ENCODE results near the gene FOXA1.

The FOXA1 gene

DNA sequence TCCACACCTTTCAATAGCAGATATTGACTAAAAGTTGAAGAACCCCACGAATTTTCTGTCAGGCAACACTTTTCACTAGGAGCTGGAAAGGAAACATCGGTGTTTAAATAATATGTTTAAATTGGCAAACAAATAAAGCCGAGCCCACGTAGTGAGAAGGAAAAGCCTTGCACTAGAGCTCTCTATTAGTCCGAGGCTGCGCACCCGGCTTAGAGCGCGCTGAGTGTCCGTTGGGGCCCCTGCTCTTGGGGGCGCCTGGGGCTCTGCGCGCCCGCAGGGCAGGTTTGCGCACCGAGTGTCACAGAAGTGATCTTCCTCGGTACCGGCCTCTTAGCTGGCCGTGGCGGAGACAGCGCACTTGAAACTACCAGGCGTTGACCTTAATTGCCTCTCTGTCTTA is 6.8 kb upstream of the FOXA1 start:
- peaks cover 6% of the 10 kb centered on the region for H3K4me1 ChIP-seq (ENCODE audit: control insufficient read depth, insufficient read depth, low read length, unreplicated experiment)
- no peak overlapping the region for H3K4me3 ChIP-seq (ENCODE audit: low read depth, low read length)
- no peak overlapping the region for H2AFZ ChIP-seq (ENCODE audit: low read length, unreplicated experiment)
- no peaks in the 10 kb centered on the region for H3K36me3 ChIP-seq (ENCODE audit: insufficient read depth, low read length)
- H3K27me3 ChIP-seq (ENCODE audit: insufficient read depth, low read length), result peaks cover 100% of the 10 kb centered on the region
- no peak overlapping the region for H3K27ac ChIP-seq (ENCODE audit: low read depth, low read length)
- H3K79me2 ChIP-seq (ENCODE audit: control insufficient read depth, insufficient read depth, low read length, unreplicated experiment), result no peaks in the 10 kb centered on the region

DNA sequence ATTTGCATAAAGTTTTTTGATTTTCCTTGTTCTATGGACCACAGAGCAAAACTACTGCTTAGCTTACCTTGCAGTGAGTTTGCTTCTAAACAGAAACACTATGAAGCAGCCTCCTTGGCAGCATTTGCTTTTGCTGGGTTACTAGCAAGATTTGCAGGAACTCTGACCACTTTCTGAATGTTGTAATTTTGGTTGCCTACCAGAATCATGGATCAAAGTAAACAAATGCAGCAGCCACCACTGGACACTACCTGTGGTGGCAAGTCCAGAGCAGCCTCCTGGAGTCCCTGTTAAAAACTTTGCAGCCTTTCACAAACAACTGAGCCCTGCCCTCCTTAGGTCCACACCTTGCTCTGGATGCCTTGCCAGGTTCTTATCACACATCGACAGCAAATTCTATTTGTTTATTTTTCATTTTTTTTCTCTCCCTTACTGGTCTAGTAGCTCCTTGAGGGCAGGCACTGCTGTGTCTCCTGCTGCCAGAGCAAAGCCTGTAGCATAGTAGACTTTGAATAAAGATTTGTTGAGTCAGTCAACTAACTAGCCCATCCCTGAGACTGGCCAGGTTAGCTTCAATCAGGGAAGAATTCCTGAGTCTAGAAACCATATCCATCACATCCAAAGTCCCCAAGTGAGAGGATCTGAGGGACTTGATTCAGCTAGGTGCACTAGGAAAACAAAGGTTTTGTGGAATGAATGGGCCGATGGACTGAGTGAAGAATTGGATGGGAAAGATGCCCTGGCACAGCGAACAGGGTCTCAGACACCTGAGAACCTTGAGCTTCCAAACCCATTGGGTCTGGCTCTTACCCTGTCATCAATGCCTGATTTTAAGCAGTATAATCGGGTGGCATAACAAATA is 6.1 kb upstream of the FOXA1 start:
- H3K27ac ChIP-seq (ENCODE audit: low read depth, low read length), result no peak overlapping the region
- no peaks in the 10 kb centered on the region for H3K79me2 ChIP-seq (ENCODE audit: control insufficient read depth, insufficient read depth, low read length, unreplicated experiment)
- no peak overlapping the region for H2AFZ ChIP-seq (ENCODE audit: low read length, unreplicated experiment)
- H3K36me3 ChIP-seq (ENCODE audit: insufficient read depth, low read length), result no peaks in the 10 kb centered on the region
- no peak overlapping the region for H3K4me3 ChIP-seq (ENCODE audit: low read depth, low read length)
- peaks cover 100% of the 10 kb centered on the region for H3K27me3 ChIP-seq (ENCODE audit: insufficient read depth, low read length)
- peaks cover 6% of the 10 kb centered on the region for H3K4me1 ChIP-seq (ENCODE audit: control insufficient read depth, insufficient read depth, low read length, unreplicated experiment)

DNA sequence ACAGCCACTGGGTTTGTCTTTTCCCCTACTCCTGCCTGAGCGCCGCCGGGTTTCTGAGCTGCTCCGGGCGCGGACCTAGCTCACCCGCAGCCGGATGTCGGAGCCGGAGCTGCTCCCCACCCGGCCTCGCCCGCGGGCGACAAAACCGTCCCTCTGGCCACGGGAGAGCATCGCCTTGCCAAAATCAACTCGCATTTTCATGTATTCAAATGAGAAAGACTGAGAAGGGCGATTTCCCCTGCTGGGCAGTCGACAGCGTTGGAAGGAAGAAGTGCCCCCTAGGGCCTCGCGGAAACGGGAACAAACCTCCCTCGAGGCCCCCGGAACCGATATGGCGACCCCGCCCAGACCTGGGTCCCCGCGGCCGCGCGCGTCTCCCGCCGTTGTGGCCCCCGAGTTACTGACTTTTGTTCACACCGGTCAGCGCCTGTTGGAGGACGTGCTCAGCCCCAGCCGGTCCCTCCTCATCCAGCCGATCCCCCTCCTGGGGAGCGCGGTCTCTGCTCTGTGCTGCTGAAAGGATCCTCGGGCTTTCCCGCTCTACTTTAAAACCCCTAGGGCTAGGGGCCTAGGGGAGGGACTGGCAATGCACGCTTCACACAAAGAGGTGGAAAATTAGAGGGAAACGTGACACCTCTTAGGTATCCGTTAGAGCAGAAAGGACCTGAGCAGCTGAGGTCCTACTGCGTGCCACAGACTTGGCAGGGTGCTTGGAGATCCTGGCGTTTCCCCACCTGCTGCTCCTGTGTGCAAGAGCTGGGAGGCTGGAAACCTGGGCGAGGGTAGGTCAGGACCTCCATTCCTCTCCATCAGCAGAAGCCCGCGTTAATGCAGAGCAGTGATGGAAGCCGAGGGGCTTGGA is 4.7 kb upstream of the FOXA1 start:
- Histone ChIP-seq H3K4me1 (ENCODE audit: control insufficient read depth, insufficient read depth, low read length, unreplicated experiment) (peaks cover 6% of the 10 kb centered on the region), H2AFZ (ENCODE audit: low read length, unreplicated experiment) (no peak overlapping the region), H3K27ac (ENCODE audit: low read depth, low read length) (no peak overlapping the region), H3K27me3 (ENCODE audit: insufficient read depth, low read length) (peaks cover 96% of the 10 kb centered on the region), H3K4me3 (ENCODE audit: low read depth, low read length) (peak overlapping the region; percentile 67), H3K36me3 (ENCODE audit: insufficient read depth, low read length) (no peaks in the 10 kb centered on the region), H3K79me2 (ENCODE audit: control insufficient read depth, insufficient read depth, low read length, unreplicated experiment) (no peaks in the 10 kb centered on the region)

DNA sequence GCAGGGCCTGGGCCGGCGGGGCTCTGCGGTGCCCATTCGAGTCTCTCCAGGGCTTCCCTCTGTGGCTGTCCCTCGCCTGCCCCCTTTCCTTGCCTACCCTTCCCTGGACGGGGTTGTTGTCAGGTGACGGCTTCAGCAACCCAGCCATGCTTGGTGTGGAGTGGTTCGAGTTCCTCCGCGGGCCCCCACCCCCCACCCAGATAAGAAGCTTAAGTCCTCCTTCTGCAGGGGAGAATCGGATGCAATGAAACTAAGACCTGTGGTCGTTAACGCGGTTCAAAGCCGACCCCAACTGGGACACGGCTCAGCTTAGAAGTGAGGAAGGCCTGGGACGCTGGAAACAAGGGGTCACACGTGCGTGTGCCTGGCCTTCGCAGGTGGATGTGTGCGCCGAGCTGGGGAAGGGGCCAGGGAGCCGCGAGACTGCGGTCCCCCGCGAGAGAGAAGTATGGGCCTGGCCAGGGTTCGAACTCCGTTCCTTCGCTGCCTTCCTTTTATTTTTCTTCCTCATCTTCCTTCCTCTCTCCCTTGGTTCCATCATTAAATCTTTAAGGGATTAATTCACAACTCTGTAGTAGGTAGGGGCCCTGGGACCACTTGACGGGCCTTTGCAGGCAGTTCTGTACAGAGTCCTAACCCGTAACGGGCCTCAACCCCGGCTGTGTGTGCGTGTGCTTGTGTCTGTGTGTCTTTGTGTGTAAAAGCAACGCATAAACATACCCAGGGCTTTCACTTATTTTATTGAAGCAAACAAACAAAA is 3.9 kb upstream of the FOXA1 start:
- peak overlapping the region; percentile 67 for H3K4me3 ChIP-seq (ENCODE audit: low read depth, low read length)
- no peaks in the 10 kb centered on the region for H3K79me2 ChIP-seq (ENCODE audit: control insufficient read depth, insufficient read depth, low read length, unreplicated experiment)
- no peaks in the 10 kb centered on the region for H3K36me3 ChIP-seq (ENCODE audit: insufficient read depth, low read length)
- no peak overlapping the region for H3K27ac ChIP-seq (ENCODE audit: low read depth, low read length)
- no peak overlapping the region for H2AFZ ChIP-seq (ENCODE audit: low read length, unreplicated experiment)
- H3K27me3 ChIP-seq (ENCODE audit: insufficient read depth, low read length), result peaks cover 89% of the 10 kb centered on the region
- peaks cover 6% of the 10 kb centered on the region for H3K4me1 ChIP-seq (ENCODE audit: control insufficient read depth, insufficient read depth, low read length, unreplicated experiment)

DNA sequence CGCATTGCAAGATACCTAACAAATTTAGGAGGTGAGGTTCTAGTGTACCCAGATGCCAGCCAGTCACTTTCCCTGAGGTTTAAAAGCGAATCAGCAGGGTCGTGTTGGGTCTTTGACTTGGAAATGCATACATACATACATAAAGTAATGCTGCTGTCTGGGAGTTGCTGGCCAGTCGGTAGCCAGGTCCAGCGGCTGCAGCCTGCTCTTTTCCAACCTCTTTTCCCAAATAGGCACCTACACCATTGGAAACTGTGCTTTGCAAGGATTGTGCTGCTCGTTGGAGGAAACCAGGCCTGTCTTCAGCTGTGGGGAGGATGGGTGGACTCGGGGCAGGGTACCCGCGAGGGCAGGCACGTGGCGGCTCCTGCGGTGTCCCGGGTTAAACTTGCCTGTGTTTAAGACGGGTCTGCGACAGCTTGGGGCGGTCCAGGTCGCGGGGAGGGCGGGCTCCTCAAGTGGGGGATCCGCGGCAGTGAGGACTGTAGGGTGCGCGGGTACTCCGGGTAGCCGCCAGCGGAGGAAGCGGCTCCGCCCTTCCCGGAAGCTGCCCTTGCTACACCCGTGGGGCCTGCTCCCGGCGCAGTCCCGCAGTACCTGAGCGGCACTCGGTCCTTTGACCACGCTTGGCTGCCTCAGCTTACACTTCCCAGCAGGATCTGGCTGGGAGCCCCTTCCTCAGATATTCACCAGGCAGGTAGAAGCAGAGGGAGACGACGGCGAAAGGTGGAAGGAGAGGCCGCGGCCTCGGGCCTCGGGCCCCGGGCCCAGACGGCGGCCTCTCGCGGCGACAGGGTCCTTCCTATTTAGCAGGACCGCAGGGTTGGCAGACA is 3.1 kb upstream of the FOXA1 start:
- Histone ChIP-seq H3K4me1 (ENCODE audit: control insufficient read depth, insufficient read depth, low read length, unreplicated experiment) (peaks cover 6% of the 10 kb centered on the region), H2AFZ (ENCODE audit: low read length, unreplicated experiment) (peak overlapping the region; percentile 17), H3K36me3 (ENCODE audit: insufficient read depth, low read length) (no peaks in the 10 kb centered on the region), H3K27ac (ENCODE audit: low read depth, low read length) (no peak overlapping the region), H3K4me3 (ENCODE audit: low read depth, low read length) (peak overlapping the region; percentile 36), H3K27me3 (ENCODE audit: insufficient read depth, low read length) (peaks cover 89% of the 10 kb centered on the region), H3K79me2 (ENCODE audit: control insufficient read depth, insufficient read depth, low read length, unreplicated experiment) (no peaks in the 10 kb centered on the region)

DNA sequence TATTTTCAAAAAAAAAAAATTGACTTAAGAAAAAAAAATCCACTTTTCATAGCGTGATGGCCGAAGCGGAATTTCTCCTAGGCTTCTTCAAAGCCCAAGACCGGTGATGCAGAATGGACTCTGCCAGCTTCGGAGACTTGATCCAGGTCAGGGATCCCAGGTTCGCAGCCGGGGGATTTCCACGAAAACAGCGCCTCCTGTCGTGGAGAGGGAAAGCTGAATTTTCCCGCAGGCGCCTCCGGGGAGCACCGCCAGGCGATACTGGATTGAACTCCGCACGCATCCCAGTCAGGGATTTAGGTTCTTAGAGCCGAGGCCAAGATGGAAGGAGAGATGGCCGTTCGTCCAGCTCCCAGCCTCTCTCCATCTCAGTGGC is 2.5 kb upstream of the FOXA1 start:
- H2AFZ ChIP-seq (ENCODE audit: low read length, unreplicated experiment), result peak overlapping the region; percentile 17
- H3K27me3 ChIP-seq (ENCODE audit: insufficient read depth, low read length), result peaks cover 89% of the 10 kb centered on the region
- H3K4me3 ChIP-seq (ENCODE audit: low read depth, low read length), result peak overlapping the region; percentile 36; the same call in 1 of the 2 replicates
- no peaks in the 10 kb centered on the region for H3K36me3 ChIP-seq (ENCODE audit: insufficient read depth, low read length)
- no peak overlapping the region for H3K27ac ChIP-seq (ENCODE audit: low read depth, low read length)
- H3K79me2 ChIP-seq (ENCODE audit: control insufficient read depth, insufficient read depth, low read length, unreplicated experiment), result no peaks in the 10 kb centered on the region
- H3K4me1 ChIP-seq (ENCODE audit: control insufficient read depth, insufficient read depth, low read length, unreplicated experiment), result peaks cover 6% of the 10 kb centered on the region

DNA sequence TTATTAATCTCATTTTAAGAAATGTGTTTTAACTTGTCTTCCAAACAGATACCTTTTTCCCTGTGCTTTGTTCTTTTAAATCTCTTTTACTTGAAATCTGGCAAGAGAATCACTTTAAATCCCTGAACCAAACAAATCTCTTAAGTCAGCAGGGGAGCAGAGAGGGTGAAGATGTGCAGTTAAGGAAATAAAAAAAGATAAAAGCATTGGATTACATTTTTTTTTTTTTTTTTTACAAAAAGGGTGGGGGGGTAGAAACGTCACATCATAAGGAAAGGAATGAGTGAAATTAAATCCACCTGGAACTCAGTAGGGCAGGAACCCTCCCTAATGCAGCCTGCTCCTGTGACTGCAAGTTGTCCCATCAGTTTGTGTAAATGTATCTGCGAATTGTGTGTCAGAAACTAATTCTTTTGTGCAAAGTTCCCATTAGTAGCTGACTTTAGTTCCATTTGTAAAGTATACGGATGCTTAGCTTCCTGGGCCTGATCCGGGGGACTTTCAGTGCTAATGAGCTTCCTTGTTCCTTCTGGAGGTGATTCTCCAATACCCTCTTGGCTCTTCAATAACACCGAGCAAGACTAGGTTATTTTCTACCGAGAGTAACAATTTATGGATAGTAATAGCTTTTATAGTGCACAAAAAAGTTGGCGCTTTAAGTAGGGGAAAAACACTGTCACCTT is 1.9 kb upstream of the FOXA1 start:
- Histone ChIP-seq H3K4me3 (ENCODE audit: low read depth, low read length) (no peak overlapping the region), H2AFZ (ENCODE audit: low read length, unreplicated experiment) (no peak overlapping the region), H3K27ac (ENCODE audit: low read depth, low read length) (no peak overlapping the region), H3K79me2 (ENCODE audit: control insufficient read depth, insufficient read depth, low read length, unreplicated experiment) (no peaks in the 10 kb centered on the region), H3K4me1 (ENCODE audit: control insufficient read depth, insufficient read depth, low read length, unreplicated experiment) (peaks cover 6% of the 10 kb centered on the region), H3K27me3 (ENCODE audit: insufficient read depth, low read length) (peaks cover 89% of the 10 kb centered on the region), H3K36me3 (ENCODE audit: insufficient read depth, low read length) (no peaks in the 10 kb centered on the region)

DNA sequence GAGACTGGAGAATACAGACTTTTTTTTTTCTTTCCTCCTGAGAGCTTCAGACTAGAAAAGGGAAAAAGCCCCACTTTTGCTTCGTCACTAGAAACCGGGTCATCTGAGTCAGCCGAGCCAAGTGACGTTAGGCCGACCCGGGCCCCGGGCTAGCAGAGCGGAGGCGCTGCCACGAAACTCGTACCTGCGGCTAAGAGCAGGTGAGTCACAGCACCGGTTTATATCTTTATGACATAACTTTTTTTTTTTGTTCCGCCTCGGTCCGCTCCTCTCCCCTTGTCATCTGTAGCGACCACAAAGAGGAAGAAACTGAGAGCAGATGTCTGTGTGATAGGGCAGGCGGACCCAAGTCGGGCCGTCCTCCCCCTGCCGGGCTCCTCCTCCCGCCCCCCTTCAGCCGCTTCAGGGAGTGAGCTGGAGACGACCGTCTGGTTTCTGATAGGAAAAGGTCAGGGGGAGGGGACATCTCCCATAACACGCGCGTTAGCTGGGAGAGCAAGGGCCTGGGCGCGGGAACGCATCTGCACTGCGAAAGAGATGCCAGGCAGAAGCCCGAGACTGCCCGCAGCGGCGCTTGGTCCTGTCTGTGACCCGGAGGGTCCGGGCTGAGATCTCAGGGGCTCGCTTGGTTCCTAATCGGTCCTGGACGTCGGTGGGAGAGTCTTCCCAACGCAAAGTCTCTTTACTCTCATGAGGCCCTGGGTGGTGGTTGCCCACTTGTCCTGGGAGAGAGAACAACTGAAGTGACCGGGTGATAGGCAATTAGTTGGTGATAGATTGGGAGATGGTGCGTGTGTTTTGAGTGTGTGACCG is 966 bp upstream of the FOXA1 start:
- peaks cover 89% of the 10 kb centered on the region for H3K27me3 ChIP-seq (ENCODE audit: insufficient read depth, low read length)
- peaks cover 6% of the 10 kb centered on the region for H3K4me1 ChIP-seq (ENCODE audit: control insufficient read depth, insufficient read depth, low read length, unreplicated experiment)
- peak overlapping the region; percentile 71 for H3K4me3 ChIP-seq (ENCODE audit: low read depth, low read length)
- no peaks in the 10 kb centered on the region for H3K79me2 ChIP-seq (ENCODE audit: control insufficient read depth, insufficient read depth, low read length, unreplicated experiment)
- H2AFZ ChIP-seq (ENCODE audit: low read length, unreplicated experiment), result no peak overlapping the region
- no peaks in the 10 kb centered on the region for H3K36me3 ChIP-seq (ENCODE audit: insufficient read depth, low read length)
- no peak overlapping the region for H3K27ac ChIP-seq (ENCODE audit: low read depth, low read length)
